Osteocyte (in vitro differentiated cells): ENCODE data around the gene FLAD1. TPM values are rescaled to one million over a fixed set of nuclear protein-coding genes. Genes with fewer than 3 reads are reported as not detected.

Experiments used
- DNase-seq: peaks from one replicate; pipeline ENCODE4 v3.0.0; 2021; ENCODE audit warnings: mixed read lengths; ENCODE audit not compliant: unreplicated experiment; ENCODE audit errors: extremely low spot score
- H3K27ac Mint-ChIP-seq: one replicate; pipeline ENCODE4 v1.8.0; 2021; ENCODE audit warnings: mild to moderate bottlenecking, mixed read lengths; ENCODE audit not compliant: unreplicated experiment
- H3K27me3 Mint-ChIP-seq: one replicate; pipeline ENCODE4 v1.8.0; 2021; ENCODE audit warnings: mixed read lengths; ENCODE audit not compliant: unreplicated experiment
- H3K36me3 Mint-ChIP-seq: one replicate; pipeline ENCODE4 v1.8.0; 2021; ENCODE audit warnings: mixed read lengths; ENCODE audit not compliant: unreplicated experiment
- H3K4me1 Mint-ChIP-seq: one replicate; pipeline ENCODE4 v1.8.0; 2021; ENCODE audit warnings: mixed read lengths; ENCODE audit not compliant: unreplicated experiment
- H3K4me3 Mint-ChIP-seq: one replicate; pipeline ENCODE4 v1.8.0; 2021; ENCODE audit warnings: mild to moderate bottlenecking, moderate library complexity, mixed read lengths; ENCODE audit not compliant: unreplicated experiment
- H3K9me3 Mint-ChIP-seq: one replicate; pipeline ENCODE4 v1.8.0; 2021; ENCODE audit warnings: mixed read lengths; ENCODE audit not compliant: unreplicated experiment
- total RNA-seq: library from RNA; stranded (reverse); gene quantifications from 2 replicates; pipeline ENCODE4 v1.2.1, GENCODE V29; 2021
- TF ChIP-seq, protein P1 (sequence below): fragments of 200-600 bp; sonication (generic); IDR thresholded peaks from 2 replicates; pipeline ENCODE4 v1.5.0; 2021; ENCODE audit warnings: antibody characterized with exemption, mild to moderate bottlenecking, moderate library complexity

FLAD1 gene
- total RNA-seq, 1 donor from 2014 or later, result 31.2 TPM

DNA sequence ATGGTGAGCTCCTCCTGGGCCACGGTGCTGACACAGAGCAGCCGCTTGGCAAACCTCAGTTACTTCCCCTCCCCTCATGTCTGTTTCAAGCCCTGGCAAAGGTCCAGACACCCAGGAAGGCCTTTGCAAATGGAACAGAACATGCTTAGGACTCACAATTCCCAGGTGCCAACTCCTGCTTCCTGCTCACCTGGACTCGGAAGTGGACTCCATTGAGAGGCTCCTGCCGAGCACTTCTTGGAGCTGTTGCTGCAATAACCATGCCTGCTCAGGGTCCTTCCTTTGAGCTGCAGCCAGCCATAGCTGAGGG lies 39.7 kb downstream of the FLAD1 start:
- Mint-ChIP-seq H3K36me3 (no peaks in the 10 kb centered on the region), H3K4me3 (no peak overlapping the region), H3K27me3 (no peaks in the 10 kb centered on the region), H3K27ac (no peak overlapping the region), H3K9me3 (no peaks in the 10 kb centered on the region), H3K4me1 (peaks cover 29% of the 10 kb centered on the region)
- DNase-seq, result no peak
- TF ChIP-seq, protein P1, sequence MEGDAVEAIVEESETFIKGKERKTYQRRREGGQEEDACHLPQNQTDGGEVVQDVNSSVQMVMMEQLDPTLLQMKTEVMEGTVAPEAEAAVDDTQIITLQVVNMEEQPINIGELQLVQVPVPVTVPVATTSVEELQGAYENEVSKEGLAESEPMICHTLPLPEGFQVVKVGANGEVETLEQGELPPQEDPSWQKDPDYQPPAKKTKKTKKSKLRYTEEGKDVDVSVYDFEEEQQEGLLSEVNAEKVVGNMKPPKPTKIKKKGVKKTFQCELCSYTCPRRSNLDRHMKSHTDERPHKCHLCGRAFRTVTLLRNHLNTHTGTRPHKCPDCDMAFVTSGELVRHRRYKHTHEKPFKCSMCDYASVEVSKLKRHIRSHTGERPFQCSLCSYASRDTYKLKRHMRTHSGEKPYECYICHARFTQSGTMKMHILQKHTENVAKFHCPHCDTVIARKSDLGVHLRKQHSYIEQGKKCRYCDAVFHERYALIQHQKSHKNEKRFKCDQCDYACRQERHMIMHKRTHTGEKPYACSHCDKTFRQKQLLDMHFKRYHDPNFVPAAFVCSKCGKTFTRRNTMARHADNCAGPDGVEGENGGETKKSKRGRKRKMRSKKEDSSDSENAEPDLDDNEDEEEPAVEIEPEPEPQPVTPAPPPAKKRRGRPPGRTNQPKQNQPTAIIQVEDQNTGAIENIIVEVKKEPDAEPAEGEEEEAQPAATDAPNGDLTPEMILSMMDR, result no peak

- no peaks in the 10 kb centered on the region for H3K9me3 Mint-ChIP-seq
- H3K4me3 Mint-ChIP-seq, result no peak overlapping the region
- no peak overlapping the region for H3K27ac Mint-ChIP-seq
- TF ChIP-seq, protein P1, result no peak
- no peaks in the 10 kb centered on the region for H3K36me3 Mint-ChIP-seq
- no peaks in the 10 kb centered on the region for H3K27me3 Mint-ChIP-seq
- H3K4me1 Mint-ChIP-seq, result peaks cover 23% of the 10 kb centered on the region
- no peak for DNase-seq
These were observed 40.5 kb downstream of the FLAD1 start for GRCh38 chr1:155023627-155024026.

GRCh38 chr1:155024315-155024714 lies 41.2 kb downstream of the FLAD1 start:
- H3K27me3 Mint-ChIP-seq, result no peaks in the 10 kb centered on the region
- no peak overlapping the region for H3K4me3 Mint-ChIP-seq
- H3K4me1 Mint-ChIP-seq, result peaks cover 18% of the 10 kb centered on the region
- no peaks in the 10 kb centered on the region for H3K9me3 Mint-ChIP-seq
- DNase-seq, result no peak
- H3K27ac Mint-ChIP-seq, result no peak overlapping the region
- no peaks in the 10 kb centered on the region for H3K36me3 Mint-ChIP-seq
- TF ChIP-seq, protein P1, result no peak

DNA sequence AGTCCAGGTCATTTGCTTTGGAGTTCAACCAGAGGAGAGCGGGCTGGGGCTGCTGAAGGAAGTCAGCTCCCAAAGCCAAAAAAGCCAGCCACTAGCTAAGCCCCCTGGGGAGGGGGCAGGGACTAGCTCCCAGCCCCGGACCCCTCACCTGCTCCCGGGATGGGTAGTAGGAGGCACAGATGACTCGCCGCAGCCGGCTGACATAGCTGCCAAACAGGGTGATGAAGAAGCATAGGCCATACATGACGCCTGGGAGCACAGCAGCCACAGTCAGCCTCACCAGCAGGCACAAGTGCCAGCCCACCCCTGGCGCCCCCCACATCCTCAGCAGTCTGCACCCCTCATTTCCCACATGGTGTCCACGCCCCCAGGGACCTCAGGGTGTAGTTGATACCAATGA lies 43.0 kb downstream of the FLAD1 start:
- no peak overlapping the region for H3K27ac Mint-ChIP-seq
- H3K4me1 Mint-ChIP-seq, result peaks cover 10% of the 10 kb centered on the region
- DNase-seq, result no peak
- H3K9me3 Mint-ChIP-seq, result no peaks in the 10 kb centered on the region
- H3K4me3 Mint-ChIP-seq, result no peak overlapping the region
- TF ChIP-seq, protein P1, result no peak
- H3K36me3 Mint-ChIP-seq, result no peaks in the 10 kb centered on the region
- H3K27me3 Mint-ChIP-seq, result no peaks in the 10 kb centered on the region

DNA sequence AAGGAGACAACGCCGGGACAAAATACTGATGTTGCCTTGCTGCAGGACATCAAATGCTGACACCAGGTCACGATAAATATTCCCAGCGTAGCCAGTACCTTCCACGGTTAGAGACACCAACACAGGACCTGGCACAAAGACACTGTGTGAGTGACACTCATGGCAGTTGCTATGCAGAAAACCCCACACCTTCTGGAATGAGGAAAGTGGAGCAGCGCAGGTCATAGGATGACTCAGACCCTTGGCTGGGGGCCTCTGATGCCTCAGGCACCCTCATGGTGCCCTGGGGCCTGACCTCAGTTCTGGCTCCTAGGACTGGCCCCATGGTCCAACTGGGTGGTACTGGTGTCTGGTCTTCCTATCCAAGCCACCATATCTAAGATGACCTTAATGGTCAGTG lies 43.4 kb downstream of the FLAD1 start:
- Mint-ChIP-seq H3K4me3 (no peak overlapping the region), H3K27ac (no peak overlapping the region), H3K4me1 (peaks cover 8% of the 10 kb centered on the region), H3K36me3 (no peaks in the 10 kb centered on the region), H3K9me3 (no peaks in the 10 kb centered on the region), H3K27me3 (no peaks in the 10 kb centered on the region)
- TF ChIP-seq, protein P1, result no peak
- no peak for DNase-seq
